Neuronal stem cell (in vitro differentiated cells): ENCODE data around the gene ATP8A2.
A peak's percentile ranks its signal among the peaks of the same experiment; 100 is the strongest.

Experiments used
- DNase-seq: peaks from one replicate; pipeline ENCODE4 v3.0.0-alpha.2; 2013; ENCODE audit warnings: low spot score
- H2AFZ ChIP-seq: one replicate; pipeline ENCODE4 v1.6.1; 2013; ENCODE audit warnings: mild to moderate bottlenecking, low read length, inconsistent platforms
- H2AK5ac ChIP-seq: 2 replicates; pipeline ENCODE4 v1.6.1; 2013; ENCODE audit warnings: low read depth, mild to moderate bottlenecking, inconsistent platforms, low read length, moderate library complexity, mixed read lengths
- H2BK120ac ChIP-seq: 2 replicates; pipeline ENCODE4 v1.6.1; 2013; ENCODE audit warnings: low read depth, mild to moderate bottlenecking, inconsistent platforms, low read length, moderate library complexity, mixed read lengths
- H2BK12ac ChIP-seq: one replicate; pipeline ENCODE4 v1.6.1; 2013; ENCODE audit warnings: low read length, inconsistent platforms
- H2BK15ac ChIP-seq: 2 replicates; pipeline ENCODE4 v1.6.1; 2013; ENCODE audit warnings: mild to moderate bottlenecking, low read length, inconsistent platforms, mixed read lengths
- H2BK5ac ChIP-seq: one replicate; pipeline ENCODE4 v1.6.1; 2013; ENCODE audit warnings: inconsistent platforms, mild to moderate bottlenecking, low read length, moderate library complexity
- H3K14ac ChIP-seq: one replicate; pipeline ENCODE4 v1.6.1; 2013; ENCODE audit warnings: low read length, inconsistent platforms
- H3K18ac ChIP-seq: 2 replicates; pipeline ENCODE4 v1.6.1; 2013; ENCODE audit warnings: low read length, inconsistent platforms
- H3K23ac ChIP-seq: 2 replicates; pipeline ENCODE4 v1.6.1; 2013; ENCODE audit warnings: low read depth, mild to moderate bottlenecking, mixed read lengths, low read length, inconsistent platforms; ENCODE audit not compliant: poor library complexity
- H3K27ac ChIP-seq: replicated peaks from 3 replicates; pipeline ENCODE4 v1.5.1; 2013; ENCODE audit warnings: low read length, inconsistent platforms
- H3K27me3 ChIP-seq, 3 experiments: 2 replicates each; pipeline ENCODE4 v1.6.1; 2013; ENCODE audit warnings: low read length in 3 of 3, mild to moderate bottlenecking in 2 of 3, inconsistent platforms in 1 of 3, low read depth in 1 of 3, mixed read lengths in 1 of 3, moderate library complexity in 1 of 3; ENCODE audit not compliant: control insufficient read depth in 3 of 3, insufficient read depth in 3 of 3
- H3K36me3 ChIP-seq, 2 donors: replicated peaks in 1 of 2; 2 replicates each; pipeline ENCODE4 v1.6.1; 2013; ENCODE audit warnings: low read length in 2 of 2; ENCODE audit not compliant: control insufficient read depth in 2 of 2, insufficient read depth in 2 of 2
- H3K4ac ChIP-seq: 2 replicates; pipeline ENCODE4 v1.6.1; 2013; ENCODE audit warnings: inconsistent platforms, mild to moderate bottlenecking, low read length, moderate library complexity
- H3K4me1 ChIP-seq, 2 donors: 1 replicate in 1 of 2; 2 replicates in 1 of 2; pipeline ENCODE4 v1.6.1; 2013; ENCODE audit warnings: low read length in 2 of 2, low read depth in 1 of 2; ENCODE audit not compliant: control insufficient read depth in 2 of 2, insufficient read depth in 1 of 2
- H3K4me2 ChIP-seq: one replicate; pipeline ENCODE4 v1.6.1; 2013; ENCODE audit warnings: mild to moderate bottlenecking, low read length, inconsistent platforms; ENCODE audit not compliant: insufficient read depth, poor library complexity, severe bottlenecking
- H3K4me3 ChIP-seq, 2 donors: 2 replicates each; pipeline ENCODE4 v1.5.1; 2013; ENCODE audit warnings: low read length in 2 of 2, mild to moderate bottlenecking in 2 of 2, inconsistent platforms in 1 of 2, moderate library complexity in 1 of 2
- H3K79me1 ChIP-seq: one replicate; pipeline ENCODE4 v1.6.1; 2013; ENCODE audit warnings: low read depth, mild to moderate bottlenecking, inconsistent platforms, low read length, moderate library complexity
- H3K9ac ChIP-seq: one replicate; pipeline ENCODE4 v1.6.1; 2013; ENCODE audit warnings: mild to moderate bottlenecking, low read depth, low read length, inconsistent platforms; ENCODE audit not compliant: poor library complexity
- H3K9me3 ChIP-seq, 2 donors: replicated peaks in 1 of 2; 2 replicates each; pipeline versions ENCODE3 to v1.6.1; 2013; ENCODE audit warnings: low read length in 2 of 2, mild to moderate bottlenecking in 2 of 2, inconsistent platforms in 1 of 2, low read depth in 1 of 2, mixed read lengths in 1 of 2, moderate library complexity in 1 of 2; ENCODE audit not compliant: control insufficient read depth in 2 of 2, insufficient read depth in 1 of 2
- H4K8ac ChIP-seq: one replicate; pipeline ENCODE4 v1.6.1; 2013; ENCODE audit warnings: low read depth, mild to moderate bottlenecking, inconsistent platforms, low read length, moderate library complexity
- H4K91ac ChIP-seq: one replicate; pipeline ENCODE4 v1.6.1; 2013; ENCODE audit warnings: low read length, low read depth, mild to moderate bottlenecking, inconsistent platforms; ENCODE audit not compliant: poor library complexity
- WGBS, 2 donors: extraction: QIAGEN DNeasy Blood & Tissue Kit; methylation state at CpG; one replicate each; pipeline ENCODE4 v1.1.7; 2013; ENCODE audit warnings: missing lambda C conversion rate in 2 of 2, mixed read lengths in 1 of 2; ENCODE audit not compliant: insufficient read length in 2 of 2, insufficient replicate concordance in 1 of 2; ENCODE audit errors: extremely low coverage in 2 of 2; 5-methylcytosine and 5-hydroxymethylcytosine counted together

ATP8A2 gene

GRCh38 chr13:25871389-25872125, 499.8 kb downstream of the ATP8A2 start:
- Histone ChIP-seq H2BK120ac (no peak overlapping the region), H3K14ac (no peak overlapping the region), H3K27me3 (no peaks in the 10 kb centered on the region), H2BK12ac (no peak overlapping the region), H4K91ac (no peak overlapping the region), H3K4me1 (peaks cover 0 to 10% of the 10 kb centered on the region in 2 donors), H3K79me1 (no peaks in the 10 kb centered on the region), H3K9ac (no peak overlapping the region), H2AK5ac (no peak overlapping the region), H3K9me3 (no peaks in the 10 kb centered on the region), H3K4me3 (no peak overlapping the region), H3K27ac (no peak overlapping the region), H3K23ac (no peak overlapping the region), H4K8ac (no peak overlapping the region), H2BK15ac (no peak overlapping the region), H2AFZ (no peak overlapping the region), H2BK5ac (no peak overlapping the region), H3K18ac (no peak overlapping the region), H3K4me2 (no peak overlapping the region), H3K36me3 (no peaks in the 10 kb centered on the region), H3K4ac (no peak overlapping the region)
- no CpG with 5 or more reads among the region's 11 CpGs for WGBS, 2 donors
- no peak for DNase-seq

GRCh38 chr13:25872481-25873241, 500.9 kb downstream of the ATP8A2 start:
- no peaks in the 10 kb centered on the region for H3K9me3 ChIP-seq
- no CpG with 5 or more reads among the region's 7 CpGs for WGBS, 2 donors
- H3K4ac ChIP-seq = no peak overlapping the region
- DNase-seq = no peak
- no peaks in the 10 kb centered on the region for H3K36me3 ChIP-seq
- no peak overlapping the region for H2BK12ac ChIP-seq
- no peaks in the 10 kb centered on the region for H3K27me3 ChIP-seq
- H3K18ac ChIP-seq = no peak overlapping the region
- H3K9ac ChIP-seq = no peak overlapping the region
- H3K27ac ChIP-seq = no peak overlapping the region
- no peak overlapping the region for H4K91ac ChIP-seq
- no peak overlapping the region for H2BK5ac ChIP-seq
- no peak overlapping the region for H2AK5ac ChIP-seq
- H3K4me2 ChIP-seq = no peak overlapping the region
- H3K4me3 ChIP-seq = no peak overlapping the region
- no peak overlapping the region for H2BK15ac ChIP-seq
- H3K14ac ChIP-seq = no peak overlapping the region
- H2BK120ac ChIP-seq = no peak overlapping the region
- H4K8ac ChIP-seq = no peak overlapping the region
- H2AFZ ChIP-seq = no peak overlapping the region
- peaks cover 0 to 7% of the 10 kb centered on the region in 2 donors for H3K4me1 ChIP-seq
- H3K23ac ChIP-seq = no peak overlapping the region
- no peaks in the 10 kb centered on the region for H3K79me1 ChIP-seq

- Histone ChIP-seq H3K4ac (no peak overlapping the region), H3K4me3 (no peak overlapping the region), H4K8ac (no peak overlapping the region), H3K9ac (no peak overlapping the region), H2AK5ac (no peak overlapping the region), H3K9me3 (no peaks in the 10 kb centered on the region), H2BK120ac (no peak overlapping the region), H3K18ac (no peak overlapping the region), H4K91ac (no peak overlapping the region), H3K23ac (no peak overlapping the region), H3K27ac (no peak overlapping the region), H3K79me1 (no peaks in the 10 kb centered on the region), H3K14ac (no peak overlapping the region), H2BK5ac (no peak overlapping the region), H3K4me1 (peaks cover 0 to 7% of the 10 kb centered on the region in 2 donors), H2BK12ac (no peak overlapping the region), H2BK15ac (no peak overlapping the region), H3K4me2 (no peak overlapping the region), H3K36me3 (no peaks in the 10 kb centered on the region), H2AFZ (no peak overlapping the region), H3K27me3 (no peaks in the 10 kb centered on the region)
- DNase-seq = no peak
- no CpG with 5 or more reads among the region's 2 CpGs for WGBS, 2 donors
Observed at GRCh38 chr13:25873242-25873612, 501.5 kb downstream of the ATP8A2 start.

GRCh38 chr13:25874064-25874737, 502.4 kb downstream of the ATP8A2 start:
- Histone ChIP-seq H3K4me1 (peaks cover 0 to 10% of the 10 kb centered on the region in 2 donors), H3K79me1 (no peaks in the 10 kb centered on the region), H3K18ac (peak overlapping the region; percentile 9), H3K27me3 (no peaks in the 10 kb centered on the region), H3K4ac (no peak overlapping the region), H3K4me2 (no peak overlapping the region), H3K36me3 (no peaks in the 10 kb centered on the region), H3K27ac (no peak overlapping the region), H3K14ac (no peak overlapping the region), H3K9ac (no peak overlapping the region), H2BK12ac (no peak overlapping the region), H3K4me3 (no peak overlapping the region), H3K23ac (no peak overlapping the region), H2BK5ac (no peak overlapping the region), H2BK120ac (no peak overlapping the region), H3K9me3 (no peaks in the 10 kb centered on the region), H4K8ac (no peak overlapping the region), H4K91ac (no peak overlapping the region), H2AK5ac (no peak overlapping the region), H2BK15ac (no peak overlapping the region), H2AFZ (peak overlapping the region; percentile 5)
- no peak for DNase-seq
- WGBS, 2 donors = no CpG with 5 or more reads among the region's 11 CpGs
